Osteoblast (primary cell): ENCODE results near the gene KIAA1217. TPM values are rescaled to one million over a fixed set of nuclear protein-coding genes. Genes with fewer than 3 reads are reported as not detected.

ENCODE experiments used
- DNase-seq: peaks from one replicate; pipeline ENCODE4 v3.0.0; 2011; ENCODE audit warnings: low spot score, mixed read lengths; ENCODE audit not compliant: insufficient read length; ENCODE audit errors: missing footprints
- H2AFZ ChIP-seq: 2 replicates; pipeline ENCODE4 v1.6.0; 2011; ENCODE audit warnings: mild to moderate bottlenecking, low read length
- H3K27ac ChIP-seq: 2 replicates; pipeline ENCODE4 v1.5.1; 2011; ENCODE audit warnings: mild to moderate bottlenecking, low read depth, low read length, moderate library complexity
- H3K27me3 ChIP-seq: 2 replicates; pipeline ENCODE4 v1.6.0; 2012; ENCODE audit warnings: mild to moderate bottlenecking, control low read depth, inconsistent platforms, low read length, moderate library complexity; ENCODE audit not compliant: insufficient read depth
- H3K36me3 ChIP-seq: 2 replicates; pipeline ENCODE4 v1.5.1; 2011; ENCODE audit warnings: mild to moderate bottlenecking, low read length, control low read depth, moderate library complexity; ENCODE audit not compliant: insufficient read depth
- H3K4me1 ChIP-seq: 2 replicates; pipeline ENCODE4 v1.5.1; 2011; ENCODE audit warnings: mild to moderate bottlenecking, low read length, control low read depth, moderate library complexity; ENCODE audit not compliant: insufficient read depth
- H3K4me2 ChIP-seq: 2 replicates; pipeline ENCODE4 v1.6.0; 2011; ENCODE audit warnings: mild to moderate bottlenecking, low read length; ENCODE audit not compliant: insufficient read depth
- H3K4me3 ChIP-seq: fragments of 200-600 bp; sonication (generic); 3 replicates; pipeline ENCODE4 v1.5.1; 2012; ENCODE audit warnings: mild to moderate bottlenecking, low read length, inconsistent platforms; ENCODE audit not compliant: insufficient read depth
- H3K79me2 ChIP-seq: 2 replicates; pipeline ENCODE4 v1.6.0; 2012; ENCODE audit warnings: mild to moderate bottlenecking, low read length, control low read depth, inconsistent platforms; ENCODE audit not compliant: insufficient read depth
- H3K9me3 ChIP-seq: 2 replicates; pipeline ENCODE4 v1.5.1; 2011; ENCODE audit warnings: low read depth, low read length, control low read depth
- H4K20me1 ChIP-seq: 2 replicates; pipeline ENCODE4 v1.6.0; 2012; ENCODE audit warnings: mild to moderate bottlenecking, low read length, control low read depth; ENCODE audit not compliant: insufficient read depth
- total RNA-seq: library from RNA; depleted of rRNA; stranded (reverse); fragments of >200 nt; gene quantifications from 2 replicates; pipeline ENCODE4 v1.2.3, GENCODE V29; 2012
- TF ChIP-seq, protein P1 (sequence below): IDR thresholded peaks from 2 replicates; pipeline ENCODE4 v1.5.1; 2011; ENCODE audit warnings: mild to moderate bottlenecking, low read depth, low read length, moderate library complexity; ENCODE audit errors: extremely low read depth

KIAA1217 gene
- total RNA-seq, 1 donor, result 51.0 TPM

DNA sequence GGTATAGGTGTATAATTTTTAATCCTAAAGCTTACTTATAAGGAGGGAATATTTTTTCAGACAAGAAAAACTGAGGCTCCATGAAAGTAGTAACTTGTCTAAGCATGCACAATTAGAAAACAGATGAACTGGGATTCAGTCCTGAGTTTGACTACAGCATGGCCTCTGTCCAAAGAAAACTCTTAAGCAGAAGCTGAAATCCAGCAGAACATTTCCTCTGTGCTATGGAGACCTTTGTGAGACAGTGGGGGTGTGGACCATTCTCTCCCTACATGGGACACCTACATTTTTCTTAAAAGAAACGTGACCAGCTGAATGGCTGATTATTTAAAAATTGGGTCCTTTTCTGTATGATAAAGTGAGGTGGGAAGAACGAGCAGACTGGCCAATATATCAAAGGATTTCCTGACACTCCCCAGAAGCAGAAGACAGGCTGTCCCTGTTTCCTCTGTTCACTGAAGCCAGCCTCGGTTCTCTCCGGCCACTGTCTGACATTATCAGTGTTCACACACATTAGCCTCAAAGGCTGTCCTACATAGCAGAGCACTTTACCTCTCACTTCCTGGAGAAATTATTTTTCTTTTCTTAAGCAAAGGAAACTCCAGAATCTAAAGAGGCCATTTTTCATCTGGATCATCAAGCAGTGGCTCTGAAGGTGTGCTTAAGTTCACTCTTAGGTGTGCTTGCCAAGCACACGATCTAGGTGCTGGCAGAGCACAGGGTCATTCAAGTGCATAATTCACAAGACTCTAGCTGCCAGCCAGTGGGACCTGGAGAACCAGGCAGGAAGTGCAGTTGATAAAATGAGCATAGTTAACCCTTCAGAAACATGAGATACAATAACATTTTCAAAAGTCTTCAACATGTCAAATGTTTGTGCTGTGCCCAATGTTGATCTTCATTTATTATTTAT lies 40.4 kb upstream of the KIAA1217 start:
- no peaks in the 10 kb centered on the region for H3K79me2 ChIP-seq
- no peaks in the 10 kb centered on the region for H3K27me3 ChIP-seq
- H3K27ac ChIP-seq, result no peak overlapping the region
- H3K9me3 ChIP-seq, result no peaks in the 10 kb centered on the region
- H3K4me2 ChIP-seq, result no peak overlapping the region
- no peaks in the 10 kb centered on the region for H3K4me1 ChIP-seq
- H3K36me3 ChIP-seq, result no peaks in the 10 kb centered on the region
- TF ChIP-seq, protein P1, sequence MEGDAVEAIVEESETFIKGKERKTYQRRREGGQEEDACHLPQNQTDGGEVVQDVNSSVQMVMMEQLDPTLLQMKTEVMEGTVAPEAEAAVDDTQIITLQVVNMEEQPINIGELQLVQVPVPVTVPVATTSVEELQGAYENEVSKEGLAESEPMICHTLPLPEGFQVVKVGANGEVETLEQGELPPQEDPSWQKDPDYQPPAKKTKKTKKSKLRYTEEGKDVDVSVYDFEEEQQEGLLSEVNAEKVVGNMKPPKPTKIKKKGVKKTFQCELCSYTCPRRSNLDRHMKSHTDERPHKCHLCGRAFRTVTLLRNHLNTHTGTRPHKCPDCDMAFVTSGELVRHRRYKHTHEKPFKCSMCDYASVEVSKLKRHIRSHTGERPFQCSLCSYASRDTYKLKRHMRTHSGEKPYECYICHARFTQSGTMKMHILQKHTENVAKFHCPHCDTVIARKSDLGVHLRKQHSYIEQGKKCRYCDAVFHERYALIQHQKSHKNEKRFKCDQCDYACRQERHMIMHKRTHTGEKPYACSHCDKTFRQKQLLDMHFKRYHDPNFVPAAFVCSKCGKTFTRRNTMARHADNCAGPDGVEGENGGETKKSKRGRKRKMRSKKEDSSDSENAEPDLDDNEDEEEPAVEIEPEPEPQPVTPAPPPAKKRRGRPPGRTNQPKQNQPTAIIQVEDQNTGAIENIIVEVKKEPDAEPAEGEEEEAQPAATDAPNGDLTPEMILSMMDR, result no peak
- no peak for DNase-seq
- no peaks in the 10 kb centered on the region for H4K20me1 ChIP-seq
- H3K4me3 ChIP-seq, result no peak overlapping the region
- no peak overlapping the region for H2AFZ ChIP-seq

GRCh38 chr10:24170199-24170598 lies 38.7 kb upstream of the KIAA1217 start:
- no peaks in the 10 kb centered on the region for H3K4me1 ChIP-seq
- H3K9me3 ChIP-seq, result no peaks in the 10 kb centered on the region
- no peaks in the 10 kb centered on the region for H3K36me3 ChIP-seq
- no peak overlapping the region for H2AFZ ChIP-seq
- H4K20me1 ChIP-seq, result no peaks in the 10 kb centered on the region
- TF ChIP-seq, protein P1, result no peak
- DNase-seq, result no peak
- no peaks in the 10 kb centered on the region for H3K27me3 ChIP-seq
- no peak overlapping the region for H3K4me2 ChIP-seq
- no peak overlapping the region for H3K4me3 ChIP-seq
- H3K27ac ChIP-seq, result no peak overlapping the region
- H3K79me2 ChIP-seq, result no peaks in the 10 kb centered on the region

DNA sequence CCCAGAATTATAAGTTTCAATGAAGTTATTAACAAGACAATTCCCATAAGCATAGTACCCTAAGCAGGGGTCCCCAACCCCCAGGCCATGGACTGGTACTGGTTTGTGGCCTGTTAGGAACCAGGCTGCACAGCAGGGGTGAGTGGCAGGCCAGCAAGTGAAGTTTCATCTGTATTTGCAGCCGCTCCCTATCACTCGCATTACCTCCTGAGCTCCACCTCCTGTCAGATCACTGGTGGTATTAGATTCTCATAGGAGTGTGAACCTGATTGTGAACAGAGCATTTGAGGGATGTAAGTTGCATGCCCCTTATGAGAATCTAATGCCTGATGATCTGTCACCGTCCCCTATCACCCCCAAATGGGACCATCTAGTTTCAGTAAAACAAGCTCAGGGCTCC lies 36.0 kb upstream of the KIAA1217 start:
- no peak for DNase-seq

DNA sequence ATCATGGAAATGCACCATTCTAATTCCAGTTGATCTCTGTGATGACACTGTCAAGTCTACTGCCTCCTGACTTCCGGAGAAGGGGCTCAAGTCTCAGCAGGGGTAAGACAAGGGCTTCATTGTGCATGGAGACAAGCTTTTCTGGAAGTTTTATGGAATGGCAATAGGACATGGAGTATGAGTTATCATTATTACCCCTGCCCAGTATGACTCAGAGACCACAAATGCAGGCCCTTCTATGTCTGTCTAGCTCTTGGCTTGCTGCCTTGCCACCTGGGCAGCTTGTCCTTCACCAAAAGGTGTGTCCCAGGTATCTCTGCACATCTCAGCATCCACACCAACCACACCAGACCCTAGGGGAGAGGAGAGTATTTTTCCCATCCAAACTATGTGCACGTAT lies 34.9 kb upstream of the KIAA1217 start:
- Histone ChIP-seq H4K20me1 (no peaks in the 10 kb centered on the region), H3K4me2 (no peak overlapping the region), H3K27ac (no peak overlapping the region), H3K4me3 (no peak overlapping the region), H2AFZ (no peak overlapping the region), H3K4me1 (no peaks in the 10 kb centered on the region), H3K79me2 (no peaks in the 10 kb centered on the region), H3K27me3 (no peaks in the 10 kb centered on the region), H3K36me3 (no peaks in the 10 kb centered on the region), H3K9me3 (no peaks in the 10 kb centered on the region)
- DNase-seq, result no peak
- TF ChIP-seq, protein P1, result no peak

More for the DNA sequence above, 36.0 kb upstream of the KIAA1217 start:
- Histone ChIP-seq H3K36me3 (no peaks in the 10 kb centered on the region), H4K20me1 (no peaks in the 10 kb centered on the region), H3K4me3 (no peak overlapping the region), H3K4me2 (no peak overlapping the region), H3K27ac (no peak overlapping the region), H3K79me2 (no peaks in the 10 kb centered on the region), H3K4me1 (no peaks in the 10 kb centered on the region), H2AFZ (no peak overlapping the region), H3K9me3 (no peaks in the 10 kb centered on the region), H3K27me3 (no peaks in the 10 kb centered on the region)
- TF ChIP-seq, protein P1, result no peak
